ENCODE results near the gene CCNL2.
"Not testable (repeated sequence)": the region's sequence is repeated elsewhere in the genome, so short reads cannot be mapped to it uniquely, and the experiment has no call there.

CCNL2 gene

DNA sequence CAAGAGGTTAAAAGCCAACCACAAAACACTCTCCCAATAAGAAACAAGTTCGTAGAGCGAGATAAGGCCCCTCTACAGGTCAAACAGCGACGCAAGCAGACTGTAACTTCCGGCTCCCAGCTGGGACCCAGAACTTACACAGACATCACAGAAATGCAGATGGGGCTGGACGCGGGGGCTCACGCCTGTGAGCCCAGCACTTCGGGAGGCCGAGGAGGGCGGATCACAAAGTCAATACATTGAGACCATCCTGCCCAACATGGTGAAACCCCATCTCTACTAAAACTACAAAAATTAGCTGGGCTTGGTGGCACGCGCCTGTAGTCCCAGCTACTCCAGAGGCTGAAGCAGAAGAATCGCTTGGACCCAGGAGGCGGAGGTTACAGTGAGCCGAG is 11.1 kb downstream of the CCNL2 start:
- Histone ChIP-seq H2BK120ac (ENCODE audit: low read depth, low read length) (no peak overlapping the region), H3K4me3 (ENCODE audit: insufficient read depth in 1 of 2, low read depth in 1 of 2, low read length in 2 of 2) (no peak overlapping the region), H3K36me3 (ENCODE audit: control insufficient read depth in 1 of 2, insufficient read depth in 2 of 2, low read depth in 1 of 2, low read length in 2 of 2) (peaks cover 84 to 86% of the 10 kb centered on the region in 2 experiments), H3K27ac (ENCODE audit: low read length, poor library complexity, severe bottlenecking) (no peak overlapping the region), H2BK5ac (ENCODE audit: low read depth, low read length, poor library complexity, severe bottlenecking) (no peak overlapping the region), H3K27me3 (ENCODE audit: control insufficient read depth in 1 of 2, insufficient read depth in 1 of 2, low read length in 2 of 2) (no peaks in the 10 kb centered on the region), H3K9ac (ENCODE audit: low read length) (no peak overlapping the region), H3K23ac (ENCODE audit: low read length in 2 of 2) (no peak overlapping the region), H3K4ac (ENCODE audit: low read depth in 1 of 2, low read length in 2 of 2) (no peak overlapping the region), H2BK15ac (ENCODE audit: low read depth, poor library complexity, severe bottlenecking) (no peak overlapping the region), H2BK12ac (ENCODE audit: low read length in 2 of 2) (no peak overlapping the region), H4K91ac (ENCODE audit: low read length) (no peak overlapping the region), H3K4me2 (ENCODE audit: low read length, poor library complexity, severe bottlenecking) (no peak overlapping the region), H3K79me1 (replicated peaks; ENCODE audit: low read length, poor library complexity, severe bottlenecking) (peaks cover 39% of the 10 kb centered on the region), H2AFZ (ENCODE audit: low read depth, low read length) (no peak overlapping the region), H3K14ac (ENCODE audit: low read length in 2 of 2) (no peak overlapping the region), H3K4me1 (ENCODE audit: control insufficient read depth, insufficient read depth, low read depth, low read length) (peaks cover 2% of the 10 kb centered on the region), H4K8ac (ENCODE audit: low read length) (no peak overlapping the region), H3K9me3 (ENCODE audit: control insufficient read depth, low read length) (no peaks in the 10 kb centered on the region), H2AK5ac (ENCODE audit: low read length, severe bottlenecking) (no peak overlapping the region), H3K18ac (ENCODE audit: low read depth in 1 of 2, low read length in 2 of 2) (no peak overlapping the region)
- 98% methylated on average over 16 of the region's 16 CpGs for WGBS
- DNase-seq, result no peak

DNA sequence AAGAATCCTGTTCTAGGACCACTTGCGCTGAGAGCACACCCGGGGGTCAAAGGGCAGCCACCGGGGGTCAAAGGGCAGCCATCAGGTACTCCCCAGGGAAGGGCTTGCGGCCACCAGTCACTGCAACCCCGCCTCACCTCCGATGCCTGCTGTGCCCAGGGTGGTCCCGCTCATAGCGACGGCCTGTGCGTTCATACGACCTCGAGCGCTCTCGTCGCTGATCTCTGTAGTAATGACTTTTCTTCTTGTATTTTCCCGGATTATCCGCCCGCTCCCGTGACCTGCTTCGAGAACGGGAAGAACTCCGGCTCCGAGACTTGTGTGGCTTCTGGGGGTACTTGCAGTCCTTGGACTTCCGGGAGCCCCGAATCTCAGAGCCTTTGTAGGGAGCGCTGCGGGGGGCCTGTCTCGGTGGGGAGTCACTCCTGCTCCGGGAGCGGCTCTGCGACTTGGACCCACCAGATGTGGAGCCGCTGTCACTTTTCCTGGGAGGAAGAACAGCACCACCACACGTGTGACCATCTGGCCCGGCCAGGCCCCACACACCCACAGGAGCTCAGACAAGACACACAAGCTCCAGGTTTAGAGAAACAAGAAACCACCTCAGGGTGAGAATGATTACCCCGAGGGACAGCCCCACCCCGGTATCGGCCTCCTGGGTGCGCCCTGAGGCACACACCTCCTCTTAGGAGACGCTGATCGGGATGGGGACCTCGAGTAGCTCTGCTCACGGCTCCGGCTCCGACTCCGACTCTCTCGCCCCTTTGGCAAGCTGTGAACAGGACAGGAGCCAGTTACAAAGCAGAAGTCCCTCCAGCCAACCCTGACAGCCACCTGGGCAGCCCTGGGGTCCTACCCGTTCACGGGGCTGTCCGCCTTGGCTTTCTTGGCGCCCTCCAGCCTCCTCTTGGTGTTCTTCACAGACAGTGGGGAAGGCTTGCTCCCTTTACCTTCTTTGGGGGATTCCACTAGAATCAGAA is 11.7 kb downstream of the CCNL2 start:
- no peak overlapping the region for H3K27ac ChIP-seq (ENCODE audit: low read length, poor library complexity, severe bottlenecking)
- H3K79me1 ChIP-seq (replicated peaks; ENCODE audit: low read length, poor library complexity, severe bottlenecking), result peaks cover 35% of the 10 kb centered on the region
- no peak overlapping the region for H2BK15ac ChIP-seq (ENCODE audit: low read depth, poor library complexity, severe bottlenecking)
- no peak overlapping the region for H3K14ac ChIP-seq (ENCODE audit: low read length in 2 of 2)
- no peaks in the 10 kb centered on the region for H3K9me3 ChIP-seq (ENCODE audit: control insufficient read depth, low read length)
- no peak for DNase-seq
- no peak overlapping the region for H2BK5ac ChIP-seq (ENCODE audit: low read depth, low read length, poor library complexity, severe bottlenecking)
- no peak overlapping the region for H2BK12ac ChIP-seq (ENCODE audit: low read length in 2 of 2)
- H3K4me2 ChIP-seq (ENCODE audit: low read length, poor library complexity, severe bottlenecking), result no peak overlapping the region
- H4K8ac ChIP-seq (ENCODE audit: low read length), result no peak overlapping the region
- H3K18ac ChIP-seq (ENCODE audit: low read depth in 1 of 2, low read length in 2 of 2), result no peak overlapping the region
- H3K36me3 ChIP-seq (ENCODE audit: control insufficient read depth in 1 of 2, insufficient read depth in 2 of 2, low read depth in 1 of 2, low read length in 2 of 2), result peaks cover 78 to 79% of the 10 kb centered on the region in 2 experiments
- no peak overlapping the region for H2AK5ac ChIP-seq (ENCODE audit: low read length, severe bottlenecking)
- no peaks in the 10 kb centered on the region for H3K27me3 ChIP-seq (ENCODE audit: control insufficient read depth in 1 of 2, insufficient read depth in 1 of 2, low read length in 2 of 2)
- no peak overlapping the region for H2AFZ ChIP-seq (ENCODE audit: low read depth, low read length)
- H3K9ac ChIP-seq (ENCODE audit: low read length), result no peak overlapping the region
- no peak overlapping the region for H3K4me3 ChIP-seq (ENCODE audit: insufficient read depth in 1 of 2, low read depth in 1 of 2, low read length in 2 of 2)
- 98% methylated on average over 50 of the region's 50 CpGs for WGBS
- no peak overlapping the region for H3K4ac ChIP-seq (ENCODE audit: low read depth in 1 of 2, low read length in 2 of 2)
- H3K23ac ChIP-seq (ENCODE audit: low read length in 2 of 2), result no peak overlapping the region
- H4K91ac ChIP-seq (ENCODE audit: low read length), result no peak overlapping the region
- peaks cover 1% of the 10 kb centered on the region for H3K4me1 ChIP-seq (ENCODE audit: control insufficient read depth, insufficient read depth, low read depth, low read length)
- no peak overlapping the region for H2BK120ac ChIP-seq (ENCODE audit: low read depth, low read length)

DNA sequence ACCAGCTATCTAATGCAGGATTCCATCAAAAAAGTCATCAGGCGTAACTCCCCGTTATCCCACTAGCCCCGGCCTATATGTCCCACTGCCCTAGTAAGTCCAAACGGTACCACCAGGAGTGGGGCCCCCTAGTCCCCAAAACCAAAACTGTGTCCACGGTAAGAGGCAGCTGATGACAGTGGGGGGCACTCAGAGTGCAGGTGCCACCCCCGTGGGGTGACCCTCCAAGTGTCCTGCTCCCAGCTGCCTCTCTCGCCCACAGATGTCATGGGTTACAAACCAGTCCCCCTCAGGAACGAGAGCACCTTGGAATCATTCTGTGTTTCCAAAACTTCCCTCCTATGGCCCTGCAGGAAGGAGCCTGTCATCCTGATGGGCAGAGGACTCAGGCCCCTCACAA is 13.2 kb downstream of the CCNL2 start:
- Histone ChIP-seq H3K9me3 (ENCODE audit: control insufficient read depth, low read length) (no peaks in the 10 kb centered on the region), H2AK5ac (ENCODE audit: low read length, severe bottlenecking) (no peak overlapping the region), H3K4me2 (ENCODE audit: low read length, poor library complexity, severe bottlenecking) (no peak overlapping the region), H2BK120ac (ENCODE audit: low read depth, low read length) (no peak overlapping the region), H2AFZ (ENCODE audit: low read depth, low read length) (no peak overlapping the region), H3K14ac (ENCODE audit: low read length in 2 of 2) (no peak overlapping the region), H3K27ac (ENCODE audit: low read length, poor library complexity, severe bottlenecking) (no peak overlapping the region), H2BK15ac (ENCODE audit: low read depth, poor library complexity, severe bottlenecking) (no peak overlapping the region), H2BK5ac (ENCODE audit: low read depth, low read length, poor library complexity, severe bottlenecking) (no peak overlapping the region), H3K4ac (ENCODE audit: low read depth in 1 of 2, low read length in 2 of 2) (no peak overlapping the region), H3K18ac (ENCODE audit: low read depth in 1 of 2, low read length in 2 of 2) (no peak overlapping the region), H2BK12ac (ENCODE audit: low read length in 2 of 2) (no peak overlapping the region), H4K8ac (ENCODE audit: low read length) (no peak overlapping the region), H3K4me3 (ENCODE audit: insufficient read depth in 1 of 2, low read depth in 1 of 2, low read length in 2 of 2) (no peak overlapping the region), H3K23ac (ENCODE audit: low read length in 2 of 2) (no peak overlapping the region), H3K36me3 (ENCODE audit: control insufficient read depth in 1 of 2, insufficient read depth in 2 of 2, low read depth in 1 of 2, low read length in 2 of 2) (peaks cover 72 to 79% of the 10 kb centered on the region in 2 experiments), H3K79me1 (replicated peaks; ENCODE audit: low read length, poor library complexity, severe bottlenecking) (peaks cover 39% of the 10 kb centered on the region), H4K91ac (ENCODE audit: low read length) (no peak overlapping the region), H3K4me1 (ENCODE audit: control insufficient read depth, insufficient read depth, low read depth, low read length) (peaks cover 1% of the 10 kb centered on the region), H3K27me3 (ENCODE audit: control insufficient read depth in 1 of 2, insufficient read depth in 1 of 2, low read length in 2 of 2) (no peaks in the 10 kb centered on the region), H3K9ac (ENCODE audit: low read length) (no peak overlapping the region)
- DNase-seq, result no peak
- 98% methylated on average over 8 of the region's 8 CpGs for WGBS

DNA sequence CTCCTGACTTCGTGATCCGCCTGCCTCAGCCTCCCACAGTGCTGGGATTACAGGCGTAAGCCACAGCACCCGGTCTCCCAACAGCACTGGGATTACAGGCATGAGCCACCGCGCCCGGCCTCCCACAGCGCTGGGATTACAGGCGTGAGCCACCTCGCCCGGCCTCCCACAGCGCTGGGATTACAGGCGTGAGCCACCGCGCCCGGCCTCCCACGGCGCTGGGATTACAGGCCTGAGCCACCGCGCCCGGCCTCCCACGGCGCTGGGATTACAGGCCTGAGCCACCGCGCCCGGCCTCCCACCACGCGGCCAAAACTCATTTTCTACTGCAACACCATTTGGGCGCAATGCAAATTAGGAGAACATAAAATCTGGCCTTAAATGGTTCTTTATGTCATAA is 13.8 kb downstream of the CCNL2 start:
- not testable (repeated sequence) for H3K27me3 ChIP-seq (ENCODE audit: control insufficient read depth in 1 of 2, insufficient read depth in 1 of 2, low read length in 2 of 2); H2BK120ac ChIP-seq (ENCODE audit: low read depth, low read length); H2AK5ac ChIP-seq (ENCODE audit: low read length, severe bottlenecking); H3K18ac ChIP-seq (ENCODE audit: low read depth in 1 of 2, low read length in 2 of 2); DNase-seq; H4K91ac ChIP-seq (ENCODE audit: low read length); H3K4me1 ChIP-seq (ENCODE audit: control insufficient read depth, insufficient read depth, low read depth, low read length); H3K4me3 ChIP-seq (ENCODE audit: insufficient read depth in 1 of 2, low read depth in 1 of 2, low read length in 2 of 2); H2BK15ac ChIP-seq (ENCODE audit: low read depth, poor library complexity, severe bottlenecking); H3K14ac ChIP-seq (ENCODE audit: low read length in 2 of 2); H3K9me3 ChIP-seq (ENCODE audit: control insufficient read depth, low read length); H2AFZ ChIP-seq (ENCODE audit: low read depth, low read length); H3K23ac ChIP-seq (ENCODE audit: low read length in 2 of 2); H3K4ac ChIP-seq (ENCODE audit: low read depth in 1 of 2, low read length in 2 of 2); H4K8ac ChIP-seq (ENCODE audit: low read length); H3K9ac ChIP-seq (ENCODE audit: low read length); H2BK5ac ChIP-seq (ENCODE audit: low read depth, low read length, poor library complexity, severe bottlenecking); H3K27ac ChIP-seq (ENCODE audit: low read length, poor library complexity, severe bottlenecking); H3K4me2 ChIP-seq (ENCODE audit: low read length, poor library complexity, severe bottlenecking); H2BK12ac ChIP-seq (ENCODE audit: low read length in 2 of 2)
- WGBS, result 94% methylated on average over 21 of the region's 29 CpGs
- Histone ChIP-seq H3K79me1 (replicated peaks; ENCODE audit: low read length, poor library complexity, severe bottlenecking) (peaks cover 41% of the 10 kb centered on the region), H3K36me3 (ENCODE audit: control insufficient read depth in 1 of 2, insufficient read depth in 2 of 2, low read depth in 1 of 2, low read length in 2 of 2) (peaks cover 72 to 81% of the 10 kb centered on the region in 2 experiments)

Data from mesenchymal stem cell (in vitro differentiated cells and primary cell).